Endothelial cell of umbilical vein (primary cell): ENCODE measurements around the gene LIN28A. TPM values are rescaled to one million over a fixed set of nuclear protein-coding genes. Genes with fewer than 3 reads are reported as not detected.

Source experiments
- BruUV-seq: library from RNA; stranded (reverse); fragments of 400-500 nt; replicated peaks from 2 replicates; lab custom pipeline; 2021; lab: Mats Ljungman, UMichigan
- CTCF ChIA-PET: fragments of 300-600, 350-600 bp; sonication (Branson Sonifier 250); formaldehyde crosslinking; loops from one replicate; lab custom pipeline; 2021; ENCODE audit warnings: antibody characterized with exemption, inconsistent platforms; lab: Charles Lee
- POLR2A ChIA-PET: fragments of 300-600, 350-600 bp; sonication (Branson Sonifier 250); formaldehyde crosslinking; loops from one replicate; lab custom pipeline; 2021; ENCODE audit warnings: antibody characterized with exemption, inconsistent platforms; lab: Charles Lee
- DNase-seq: peaks from one replicate; pipeline ENCODE4 v3.0.0-alpha.2; 2011; ENCODE audit warnings: low read depth, low spot score
- FAIRE-seq: peaks from 2 replicates; lab custom pipeline; 2011; peaks lifted over from hg19 to GRCh38; lab: Jason Lieb, UNC
- H2AFZ ChIP-seq: 2 replicates; pipeline ENCODE4 v1.6.0; 2012; ENCODE audit warnings: low read depth, low read length, control low read depth, inconsistent platforms
- H3K27ac ChIP-seq: 2 replicates; pipeline ENCODE4 v1.5.1; 2011; ENCODE audit warnings: low read depth, mild to moderate bottlenecking, control low read depth, low read length, moderate library complexity; ENCODE audit not compliant: insufficient read depth
- H3K27me3 ChIP-seq, 2 experiments: 2 replicates each; pipeline versions ENCODE4 v1.6.0 to v1.6.1; 2011; ENCODE audit warnings: low read length in 2 of 2, mixed read lengths in 1 of 2; ENCODE audit not compliant: control insufficient read depth in 2 of 2, insufficient read depth in 2 of 2
- H3K36me3 ChIP-seq, 2 experiments: 2 replicates in 1 of 2; 3 replicates in 1 of 2; pipeline ENCODE4 v1.5.1; 2011; ENCODE audit warnings: low read length in 2 of 2, mild to moderate bottlenecking in 1 of 2, moderate library complexity in 1 of 2; ENCODE audit not compliant: control insufficient read depth in 2 of 2, insufficient read depth in 2 of 2; ENCODE audit errors: extremely low read depth in 1 of 2
- H3K4me1 ChIP-seq: 3 replicates; pipeline ENCODE4 v1.5.1; 2011; ENCODE audit warnings: mild to moderate bottlenecking, low read length; ENCODE audit not compliant: control insufficient read depth, insufficient read depth; ENCODE audit errors: extremely low read depth
- H3K4me2 ChIP-seq: 2 replicates; pipeline ENCODE4 v1.6.1; 2011; ENCODE audit warnings: low read length, control low read depth, mixed read lengths; ENCODE audit not compliant: insufficient read depth
- H3K4me3 ChIP-seq, 3 experiments: fragments of 200-600 bp in 1 of 3; sonication (generic), shearing (Covaris generic) in 1 of 3; replicated peaks in 1 of 3; 2 replicates each; pipeline ENCODE4 v1.5.1; 2011 to 2016; ENCODE audit warnings: control low read depth in 3 of 3, low read length in 3 of 3, mild to moderate bottlenecking in 2 of 3, inconsistent platforms in 1 of 3, low read depth in 1 of 3, moderate library complexity in 1 of 3; ENCODE audit not compliant: insufficient read depth in 1 of 3
- H3K79me2 ChIP-seq: 2 replicates; pipeline ENCODE4 v1.6.0; 2012; ENCODE audit warnings: low read length, inconsistent platforms; ENCODE audit not compliant: control insufficient read depth, insufficient read depth
- H3K9ac ChIP-seq: replicated peaks from 2 replicates; pipeline ENCODE3; 2011; ENCODE audit warnings: low read length, control low read depth; ENCODE audit not compliant: insufficient read depth; ENCODE audit errors: extremely low read depth
- H3K9me1 ChIP-seq: replicated peaks from 3 replicates; pipeline ENCODE4 v1.6.0; 2011; ENCODE audit warnings: mild to moderate bottlenecking, low read length; ENCODE audit not compliant: control insufficient read depth, insufficient read depth; ENCODE audit errors: extremely low read depth
- H3K9me3 ChIP-seq: replicated peaks from 2 replicates; pipeline ENCODE4 v1.5.1; 2012; ENCODE audit warnings: low read length, inconsistent platforms; ENCODE audit not compliant: control insufficient read depth, insufficient read depth
- H4K20me1 ChIP-seq: replicated peaks from 2 replicates; pipeline ENCODE3; 2011; ENCODE audit warnings: mild to moderate bottlenecking, low read length; ENCODE audit not compliant: control insufficient read depth, insufficient read depth; ENCODE audit errors: extremely low read depth
- CTCF ChIP-seq, 2 donors: IDR thresholded peaks; 1 replicate in 1 of 2; 2 replicates in 1 of 2; pipeline ENCODE4 v1.5.1; 2011; ENCODE audit warnings: low read length in 2 of 2, mild to moderate bottlenecking in 2 of 2, moderate library complexity in 2 of 2, control low read depth in 1 of 2, inconsistent platforms in 1 of 2, low read depth in 1 of 2; ENCODE audit not compliant: insufficient read depth in 1 of 2; ENCODE audit errors: extremely low read depth in 1 of 2
- GATA2 ChIP-seq: IDR thresholded peaks from 2 replicates; pipeline ENCODE4 v1.7.0; 2011; ENCODE audit warnings: low read depth, mild to moderate bottlenecking, moderate library complexity, mixed read lengths, low read length; ENCODE audit not compliant: insufficient read length, insufficient read depth
- JUN ChIP-seq: IDR thresholded peaks from 2 replicates; pipeline ENCODE4 v1.6.1; 2011; ENCODE audit warnings: borderline replicate concordance, low read depth; ENCODE audit not compliant: insufficient read length, insufficient read depth
- MAX ChIP-seq: IDR thresholded peaks from 2 replicates; pipeline ENCODE4 v1.6.1; 2011; ENCODE audit not compliant: insufficient read depth, insufficient read length
- POLR2A ChIP-seq: IDR thresholded peaks from 2 replicates; pipeline ENCODE4 v1.6.1; 2012; ENCODE audit warnings: low read depth, mild to moderate bottlenecking, control low read depth, low read length
- POLR2AphosphoS5 ChIP-seq: IDR thresholded peaks from 2 replicates; pipeline ENCODE4 v1.6.1; 2012; ENCODE audit warnings: low read depth, mild to moderate bottlenecking, control low read depth, low read length, moderate library complexity; ENCODE audit not compliant: insufficient read depth
- dilution Hi-C: fragments of 300-500 bp; cut with MboI; formaldehyde crosslinking; loops from one replicate; pipeline ENCODE4 v1.15.0; 2019; ENCODE audit warnings: low sequenced_read_pairs; ENCODE audit not compliant: extremely low pct_ligation_motif_present
- intact Hi-C: fragments of 100-400 bp; cut with micrococcal nuclease; formaldehyde crosslinking; loops from one replicate; pipeline ENCODE4 v1.10.0; 2022
- polyA plus RNA-seq, 4 experiments: library from polyadenylated mRNA; depleted of rRNA in 3 of 4; stranded (reverse) in 3 of 4; unstranded in 1 of 4; fragments of >200 nt; gene quantifications; 2 replicates each; pipeline versions ENCODE4 v1.2.1 to v1.2.3, GENCODE V29; 2011 to 2012; ENCODE audit warnings: missing spikeins in 1 of 4
- total RNA-seq: library from RNA; stranded (reverse); gene quantifications from 2 replicates; pipeline ENCODE4 v1.2.3, GENCODE V29; 2021

Gene LIN28A
- total and polyA plus RNA-seq, 2 donors (not counting 3 experiments of a cell fraction or from before 2014, with no cell fraction given), result 0.11 TPM; not detected in 1

- ChIA-PET POLR2A (no interaction called here), CTCF (interaction anchor here (0.9 to 1.8 kb wide), 6 partner anchors 8 to 52 kb away, joined by 3 to 8 read pairs (median 4); no protein-coding TSS in a partner anchor)
- H3K9ac ChIP-seq, result no peak overlapping the region
- H3K4me2 ChIP-seq, result no peak overlapping the region
- H3K4me1 ChIP-seq, result peaks cover 11% of the 10 kb centered on the region
- BruUV-seq, result no TSS peak
- peaks cover 3% of the 10 kb centered on the region for H4K20me1 ChIP-seq
- H3K27ac ChIP-seq, result no peak overlapping the region
- H3K79me2 ChIP-seq, result peaks cover 16% of the 10 kb centered on the region
- FAIRE-seq (no peak), DNase-seq (no peak)
- dilution Hi-C loops, result no loop called here
- intact Hi-C loops, result no loop called here
- no peaks in the 10 kb centered on the region for H3K27me3 ChIP-seq
- H3K9me3 ChIP-seq, result no peaks in the 10 kb centered on the region
- no peaks in the 10 kb centered on the region for H3K9me1 ChIP-seq
- H3K36me3 ChIP-seq, result peaks cover 21 to 31% of the 10 kb centered on the region in 2 experiments
- no peak overlapping the region for H2AFZ ChIP-seq
- no peak for TF ChIP-seq MAX
- TF ChIP-seq GATA2, result no peak
- no peak for TF ChIP-seq POLR2A
- TF ChIP-seq POLR2AphosphoS5, result no peak
- no peak for TF ChIP-seq CTCF (IDR thresholded peaks at IDR 0.05; ENCODE audit: extremely low read depth in 1 of 2, insufficient read depth in 1 of 2, low read depth in 1 of 2, low read length in 2 of 2)
- no peak for TF ChIP-seq JUN
- H3K4me3 ChIP-seq, result no peak overlapping the region
Measured at GRCh38 chr1:26469558-26469957, 58.9 kb downstream of the LIN28A start.
